BLaER1 (cell line): ENCODE results near the gene ARHGEF39.

ENCODE experiments used
- H3K27ac ChIP-seq: shearing (Covaris generic); formaldehyde crosslinking; 2 replicates; pipeline ENCODE4 v1.8.1; 2022
- H3K27me3 ChIP-seq: shearing (Covaris generic); formaldehyde crosslinking; 2 replicates; pipeline ENCODE4 v1.8.1; 2022
- H3K36me3 ChIP-seq: shearing (Covaris generic); formaldehyde crosslinking; 2 replicates; pipeline ENCODE4 v1.8.1; 2022
- H3K4me1 ChIP-seq: shearing (Covaris generic); formaldehyde crosslinking; 2 replicates; pipeline ENCODE4 v1.8.1; 2022
- H3K4me2 ChIP-seq: shearing (Covaris generic); formaldehyde crosslinking; 2 replicates; pipeline ENCODE4 v1.8.1; 2022
- H3K4me3 ChIP-seq: shearing (Covaris generic); formaldehyde crosslinking; 2 replicates; pipeline ENCODE4 v1.8.1; 2022
- H3K9ac ChIP-seq: shearing (Covaris generic); formaldehyde crosslinking; 2 replicates; pipeline ENCODE4 v1.8.1; 2022
- H3K9me3 ChIP-seq: shearing (Covaris generic); formaldehyde crosslinking; 2 replicates; pipeline ENCODE4 v1.8.1; 2022
- H4K20me1 ChIP-seq: shearing (Covaris generic); formaldehyde crosslinking; 2 replicates; pipeline ENCODE4 v1.8.1; 2022
- Cebpa-rat ChIP-seq: shearing (Covaris generic); IDR thresholded peaks from 2 replicates; pipeline ENCODE4 v1.8.1; 2022

ARHGEF39 gene

DNA sequence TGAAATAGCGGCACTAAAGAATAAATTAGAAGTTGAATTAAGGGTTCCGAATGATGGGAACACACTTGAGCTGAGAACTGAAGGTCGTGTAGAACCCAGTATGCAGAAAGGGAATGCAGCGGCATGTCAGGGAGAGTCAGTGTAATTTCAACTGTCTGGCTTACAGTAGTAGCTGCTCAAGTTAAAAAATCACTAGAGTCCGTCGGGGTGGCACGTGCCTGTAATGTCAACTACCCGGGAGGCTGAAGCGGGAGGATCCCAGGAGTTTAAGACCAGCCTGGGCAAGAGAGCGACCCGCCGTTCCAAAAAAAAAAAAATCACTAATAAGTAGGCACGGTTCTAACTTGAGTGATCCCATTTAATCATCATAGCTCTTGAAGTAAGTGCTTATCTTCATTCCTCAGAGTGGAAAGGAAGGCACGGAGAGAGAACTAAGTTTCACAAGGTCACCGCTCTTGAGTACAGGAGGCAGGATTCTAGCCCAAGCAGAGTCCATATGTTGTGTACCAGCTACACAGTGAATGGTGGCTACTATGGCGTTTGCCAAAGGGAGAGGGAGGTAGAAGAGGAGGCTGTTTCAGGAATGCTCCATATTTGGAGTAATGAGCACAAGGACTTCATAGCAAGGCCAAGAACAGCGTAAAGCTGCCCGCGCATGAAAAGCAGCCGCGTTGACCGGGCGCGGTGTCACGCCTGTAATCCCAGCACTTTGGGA, 8.0 kb downstream of the ARHGEF39 start:
- peak overlapping the region; percentile 94 for H3K4me2 ChIP-seq
- H3K9me3 ChIP-seq: no peaks in the 10 kb centered on the region
- peak overlapping the region; percentile 75 for H3K4me3 ChIP-seq
- no peaks in the 10 kb centered on the region for H4K20me1 ChIP-seq
- H3K36me3 ChIP-seq: peaks cover 11% of the 10 kb centered on the region
- no peaks in the 10 kb centered on the region for H3K27me3 ChIP-seq
- H3K27ac ChIP-seq: peak overlapping the region; percentile 98
- TF ChIP-seq Cebpa-rat: no peak
- peak overlapping the region; percentile 92; the same call in 1 of the 2 replicates for H3K9ac ChIP-seq
- H3K4me1 ChIP-seq: peaks cover 71% of the 10 kb centered on the region

DNA sequence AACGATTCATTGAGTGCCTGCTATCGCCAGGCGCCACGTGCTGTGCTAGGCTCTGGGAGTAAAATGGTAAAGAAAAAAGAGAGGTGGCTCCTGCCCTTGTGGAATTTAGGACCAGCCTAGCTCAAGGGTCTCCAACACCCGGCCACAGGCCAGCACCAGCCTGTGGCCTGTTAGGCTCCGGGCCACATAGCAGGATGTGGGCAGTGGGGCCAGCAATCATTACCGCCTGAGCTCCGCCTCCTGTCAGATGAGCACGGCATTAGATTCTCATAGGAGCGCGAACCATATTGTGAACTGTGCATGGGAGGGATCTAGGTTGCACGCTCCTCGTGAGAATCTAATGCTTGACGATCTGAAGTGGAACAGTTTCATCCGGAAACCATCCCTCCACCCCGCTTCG, 8.6 kb downstream of the ARHGEF39 start:
- peak overlapping the region; percentile 94; the same call in 1 of the 2 replicates for H3K4me2 ChIP-seq
- TF ChIP-seq Cebpa-rat: no peak

DNA sequence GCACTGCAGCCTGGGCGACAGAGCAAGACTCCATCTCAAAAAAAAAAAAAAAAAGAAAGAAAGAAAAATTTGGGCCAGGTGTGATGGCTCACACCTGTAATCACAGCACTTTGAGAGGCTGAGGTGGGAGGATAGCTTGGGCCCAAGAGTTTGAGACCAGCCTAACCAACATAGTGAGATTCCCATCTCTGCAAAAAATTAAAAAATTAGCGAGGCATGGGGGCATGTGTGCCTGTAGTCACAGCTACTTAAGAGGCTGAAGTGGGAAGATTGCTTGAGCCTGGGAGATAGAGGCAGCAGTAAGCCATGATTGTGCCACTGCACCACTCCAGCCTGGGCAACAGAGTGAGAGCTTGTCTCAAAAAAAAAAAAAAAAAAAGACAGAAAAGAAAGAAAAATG, 11.4 kb downstream of the ARHGEF39 start:
- no peak overlapping the region for H3K27ac ChIP-seq
- no peaks in the 10 kb centered on the region for H3K27me3 ChIP-seq
- no peaks in the 10 kb centered on the region for H4K20me1 ChIP-seq
- H3K9ac ChIP-seq: no peak overlapping the region
- H3K36me3 ChIP-seq: no peaks in the 10 kb centered on the region
- TF ChIP-seq Cebpa-rat: no peak
- H3K4me3 ChIP-seq: no peak overlapping the region
- no peak overlapping the region for H3K4me2 ChIP-seq
- H3K4me1 ChIP-seq: peaks cover 71% of the 10 kb centered on the region
- H3K9me3 ChIP-seq: no peaks in the 10 kb centered on the region

More for the DNA sequence above, 8.6 kb downstream of the ARHGEF39 start:
- Histone ChIP-seq H4K20me1 (no peaks in the 10 kb centered on the region), H3K27ac (no peak overlapping the region), H3K4me1 (peaks cover 71% of the 10 kb centered on the region), H3K9me3 (no peaks in the 10 kb centered on the region), H3K9ac (no peak overlapping the region), H3K36me3 (peaks cover 11% of the 10 kb centered on the region), H3K27me3 (no peaks in the 10 kb centered on the region), H3K4me3 (no peak overlapping the region)

DNA sequence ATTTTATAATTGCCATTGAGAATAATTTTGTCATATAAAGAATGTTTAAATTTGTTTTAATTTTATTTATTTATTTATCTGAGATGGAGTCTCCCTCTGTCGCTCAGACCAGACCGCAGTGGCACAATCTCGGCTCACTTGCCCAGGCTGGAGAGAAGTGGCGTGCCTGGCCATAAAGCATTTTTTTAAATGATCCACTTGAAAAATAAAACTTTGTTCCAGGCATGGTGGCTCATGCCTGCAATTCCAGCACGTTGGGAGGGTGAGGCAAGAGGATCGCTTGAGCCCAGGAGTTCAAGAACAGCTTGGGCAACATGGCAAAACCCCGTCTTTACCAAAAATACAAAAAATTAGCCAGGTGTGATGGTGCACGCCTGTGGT, 12.2 kb downstream of the ARHGEF39 start:
- no peak overlapping the region for H3K9ac ChIP-seq
- H3K9me3 ChIP-seq: no peaks in the 10 kb centered on the region
- no peaks in the 10 kb centered on the region for H3K36me3 ChIP-seq
- no peaks in the 10 kb centered on the region for H3K27me3 ChIP-seq
- H3K27ac ChIP-seq: no peak overlapping the region
- no peaks in the 10 kb centered on the region for H4K20me1 ChIP-seq
- no peak overlapping the region for H3K4me3 ChIP-seq
- TF ChIP-seq Cebpa-rat: no peak
- H3K4me2 ChIP-seq: no peak overlapping the region
- peaks cover 79% of the 10 kb centered on the region for H3K4me1 ChIP-seq

DNA sequence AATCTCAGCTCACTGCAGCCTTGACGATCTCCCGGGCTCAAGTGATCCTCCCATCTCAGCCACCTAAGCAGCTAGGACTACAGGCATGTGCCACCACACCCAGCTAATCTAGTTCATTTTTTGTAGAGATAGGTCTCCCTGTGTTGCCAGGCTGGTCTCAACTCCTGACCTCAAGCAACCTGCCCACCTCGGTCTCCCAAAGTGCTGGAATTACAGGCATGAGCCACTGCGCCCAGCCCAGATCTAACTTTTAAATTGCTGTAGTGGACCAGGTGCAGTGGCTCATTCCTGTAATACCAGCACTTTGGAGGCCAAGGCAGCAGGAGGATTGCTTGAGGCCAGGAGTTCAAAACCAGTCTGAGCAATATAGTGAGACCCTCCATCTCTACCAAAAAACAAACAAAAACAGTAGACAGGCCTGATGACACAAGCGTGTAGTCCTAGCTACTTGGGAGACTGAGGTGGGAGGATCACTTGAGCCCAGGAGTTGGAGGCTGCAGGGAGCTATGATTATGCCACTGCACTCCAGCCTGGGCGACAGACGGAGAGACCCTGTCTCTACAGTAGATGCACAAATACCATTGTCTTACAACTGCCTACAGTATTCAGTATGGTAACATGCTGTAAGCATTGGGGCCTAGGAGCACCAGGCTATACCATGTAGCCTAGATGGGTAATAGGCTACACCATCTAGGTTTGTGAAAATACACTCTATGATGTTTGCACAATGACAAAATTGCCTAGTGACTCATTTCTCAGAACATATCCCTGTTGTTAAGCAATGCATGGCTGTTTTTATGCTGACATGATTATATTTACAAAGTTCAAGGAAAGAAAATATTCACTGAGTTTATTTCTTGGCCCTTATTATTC, 12.8 kb downstream of the ARHGEF39 start:
- no peak overlapping the region for H3K4me3 ChIP-seq
- no peaks in the 10 kb centered on the region for H4K20me1 ChIP-seq
- no peaks in the 10 kb centered on the region for H3K36me3 ChIP-seq
- peak overlapping the region; percentile 98 for H3K4me2 ChIP-seq
- H3K27ac ChIP-seq: no peak overlapping the region; the same call in 1 of the 2 replicates
- no peak overlapping the region for H3K9ac ChIP-seq
- no peaks in the 10 kb centered on the region for H3K9me3 ChIP-seq
- TF ChIP-seq Cebpa-rat: no peak
- peaks cover 81% of the 10 kb centered on the region for H3K4me1 ChIP-seq
- no peaks in the 10 kb centered on the region for H3K27me3 ChIP-seq

DNA sequence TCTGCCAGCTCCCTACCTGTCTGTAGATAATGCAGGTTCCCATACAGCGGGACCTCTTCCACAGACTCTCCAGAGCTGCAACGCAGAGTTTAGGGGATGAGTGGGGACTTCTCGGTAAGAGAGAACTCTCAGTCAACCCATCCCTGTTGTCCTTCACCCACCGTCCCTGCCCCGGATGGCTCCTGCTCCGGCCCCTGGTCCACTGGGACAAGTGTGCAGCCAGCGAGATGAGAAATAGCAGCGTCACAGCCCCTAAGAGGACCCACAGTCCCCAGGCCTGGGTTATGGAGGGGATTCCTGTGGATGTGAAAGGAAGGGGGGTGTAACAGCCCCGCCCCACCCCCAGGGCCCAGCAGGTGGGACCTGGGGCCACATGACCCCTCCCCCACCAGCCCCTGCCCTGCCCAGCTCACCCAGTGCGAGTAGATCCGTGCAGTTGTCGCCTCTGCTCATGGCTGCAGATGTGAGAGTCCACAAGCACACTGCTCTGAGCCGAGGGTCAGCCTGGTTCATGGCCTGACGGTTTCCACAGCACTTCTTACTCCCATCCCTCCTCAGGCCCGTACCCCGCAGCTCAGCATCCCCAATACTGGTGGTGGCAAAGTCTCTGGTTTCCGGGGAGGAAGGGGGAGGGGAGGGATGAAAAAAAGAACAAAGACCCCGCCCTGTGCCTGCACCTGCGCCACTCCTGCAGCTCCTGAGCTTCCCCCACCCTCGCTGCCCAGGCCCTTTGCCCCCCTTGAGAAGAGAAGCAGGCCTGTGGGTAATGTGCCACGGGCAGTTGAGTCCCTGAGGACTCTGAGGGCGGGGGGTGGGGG, 14.4 kb downstream of the ARHGEF39 start, which contains the start of gene SIT1:
Gene SIT1 (minus strand): TSS at position 591 of the 818 bp plus-strand sequence. CDS start 78 bp downstream, at position 513.
- TF ChIP-seq Cebpa-rat: no peak
- Histone ChIP-seq H3K27me3 (no peaks in the 10 kb centered on the region), H3K9ac (peak within 1 kb of the TSS; percentile 81), H3K27ac (peak within 1 kb of the TSS; percentile 85), H4K20me1 (no peaks in the 10 kb centered on the region), H3K4me3 (peak within 1 kb of the TSS; percentile 68), H3K36me3 (no peaks in the 10 kb centered on the region), H3K4me2 (peak within 1 kb of the TSS; percentile 98), H3K9me3 (no peaks in the 10 kb centered on the region), H3K4me1 (peaks cover 77% of the 10 kb centered on the region)

DNA sequence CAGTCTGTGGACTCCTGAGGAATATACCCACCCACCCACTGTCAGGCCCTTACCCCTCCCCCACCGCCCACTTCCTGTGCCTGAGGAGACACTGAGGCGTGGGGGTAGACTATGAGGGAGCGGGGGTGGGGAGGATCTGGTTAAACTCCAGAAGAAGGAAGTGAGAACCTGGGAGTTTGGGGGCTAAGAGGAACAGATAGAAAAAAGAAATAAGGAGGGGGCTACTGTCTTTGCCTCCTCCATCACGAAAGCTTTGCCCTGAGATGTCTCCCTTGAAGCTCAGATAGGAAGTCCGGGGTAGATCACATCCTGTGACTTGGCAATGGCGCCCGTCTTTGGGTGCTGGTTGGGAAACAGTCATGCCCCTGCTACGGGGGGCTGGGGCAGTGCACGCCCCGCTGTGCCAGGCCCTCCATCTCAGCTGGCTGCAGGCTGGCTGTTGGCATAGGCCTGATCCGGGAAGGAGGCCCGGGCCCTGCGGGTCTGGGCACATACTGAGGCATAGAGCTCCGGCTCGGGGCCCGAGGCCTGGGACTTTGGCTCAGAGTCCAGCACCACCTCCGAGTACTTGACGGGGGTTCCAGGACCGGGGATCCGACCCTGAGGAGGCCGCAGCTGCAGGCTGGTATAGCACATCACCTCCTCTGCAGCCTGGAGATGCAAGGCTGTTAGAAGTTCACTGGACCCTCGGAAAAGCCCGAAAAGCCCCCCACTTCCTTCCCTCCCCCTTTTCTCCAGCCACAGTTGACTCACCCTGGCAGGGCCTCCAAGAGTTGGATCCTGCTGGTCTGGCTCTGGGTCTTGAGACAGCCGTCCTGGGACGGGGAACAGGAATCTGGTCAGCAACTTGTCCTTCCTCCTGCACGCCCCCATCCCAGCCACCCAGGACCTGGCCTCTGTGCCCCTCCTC, 15.3 kb downstream of the ARHGEF39 start:
- Histone ChIP-seq H3K4me1 (peaks cover 82% of the 10 kb centered on the region), H4K20me1 (no peaks in the 10 kb centered on the region), H3K4me3 (peak overlapping the region; percentile 68), H3K27me3 (no peaks in the 10 kb centered on the region), H3K36me3 (no peaks in the 10 kb centered on the region), H3K9ac (peak overlapping the region; percentile 81), H3K9me3 (no peaks in the 10 kb centered on the region), H3K27ac (peak overlapping the region; percentile 85), H3K4me2 (peak overlapping the region; percentile 98)
- TF ChIP-seq Cebpa-rat: no peak

DNA sequence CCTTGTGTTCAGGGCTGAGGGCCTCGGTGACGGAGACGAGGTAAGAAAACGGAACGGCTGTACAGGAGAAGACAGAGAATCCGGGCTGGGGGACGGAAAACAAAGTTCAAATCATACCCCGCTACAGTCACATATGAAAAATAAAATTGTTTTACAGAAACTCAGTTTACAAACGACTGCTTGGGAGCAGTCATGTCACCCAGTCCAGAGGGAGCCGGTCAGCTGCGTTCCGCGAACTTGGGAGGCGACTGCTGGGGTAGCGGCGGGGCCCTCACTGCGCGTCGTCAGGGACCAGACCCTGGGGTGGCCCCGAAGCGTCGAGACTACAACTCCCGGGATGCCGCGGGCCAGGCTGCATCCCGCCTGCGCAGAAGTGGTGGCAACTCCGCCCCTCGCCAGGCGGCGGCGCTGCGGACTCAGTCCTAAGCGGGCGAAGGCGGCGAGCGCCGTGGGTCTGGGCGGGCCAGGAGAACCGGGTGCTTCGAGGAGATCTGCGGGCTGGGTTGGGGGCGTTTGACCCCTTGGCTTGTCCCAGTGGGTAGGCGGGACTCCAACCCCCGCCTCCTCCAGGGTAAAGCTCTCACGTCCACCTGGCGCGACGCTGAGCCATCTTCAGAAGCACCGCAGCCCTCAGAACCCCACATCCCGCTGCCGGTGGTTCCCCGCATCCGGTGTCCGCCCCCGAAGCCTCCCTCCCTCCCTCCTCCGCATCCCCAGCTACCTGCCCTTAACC, 18.3 kb downstream of the ARHGEF39 start:
- Histone ChIP-seq H4K20me1 (no peaks in the 10 kb centered on the region), H3K9me3 (no peaks in the 10 kb centered on the region; the same call in 1 of the 2 replicates), H3K4me2 (peak overlapping the region; percentile 98), H3K9ac (peak overlapping the region; percentile 81), H3K4me1 (peaks cover 91% of the 10 kb centered on the region), H3K4me3 (peak overlapping the region; percentile 73), H3K27ac (peak overlapping the region; percentile 85), H3K36me3 (no peaks in the 10 kb centered on the region), H3K27me3 (no peaks in the 10 kb centered on the region)
- TF ChIP-seq Cebpa-rat: no peak
